Liver (tissue), 9 donors: ENCODE results near the gene EIF2AK2. TPM values are rescaled to one million over a fixed set of nuclear protein-coding genes. Genes with fewer than 3 reads are reported as not detected.

Source experiments
- DNase-seq: peaks from one replicate; pipeline ENCODE4 v3.0.0-alpha.2; 2017; ENCODE audit warnings: low spot score
- H3K27ac ChIP-seq, 2 donors: one replicate each; pipeline ENCODE4 v1.7.0; 2013; ENCODE audit warnings: inconsistent platforms in 2 of 2, low read length in 2 of 2, control low read depth in 1 of 2, low read depth in 1 of 2, mild to moderate bottlenecking in 1 of 2
- H3K27me3 ChIP-seq, 4 donors: one replicate each; pipeline versions ENCODE4 v1.6.1 to v1.7.0; 2013; ENCODE audit warnings: low read length in 3 of 4, inconsistent platforms in 1 of 4, mild to moderate bottlenecking in 1 of 4, moderate library complexity in 1 of 4; ENCODE audit not compliant: control insufficient read depth in 4 of 4, insufficient read depth in 4 of 4
- H3K36me3 ChIP-seq, 4 donors: one replicate each; pipeline versions ENCODE4 v1.6.1 to v1.7.0; 2013; ENCODE audit warnings: low read length in 3 of 4, mild to moderate bottlenecking in 3 of 4, low read depth in 1 of 4, moderate library complexity in 1 of 4; ENCODE audit not compliant: control insufficient read depth in 4 of 4, insufficient read depth in 3 of 4
- H3K4me1 ChIP-seq, 4 donors: one replicate each; pipeline versions ENCODE4 v1.6.1 to v1.7.0; 2013; ENCODE audit warnings: low read length in 3 of 4, mild to moderate bottlenecking in 3 of 4, moderate library complexity in 1 of 4; ENCODE audit not compliant: control insufficient read depth in 4 of 4, insufficient read depth in 4 of 4
- H3K4me3 ChIP-seq, 3 donors: one replicate each; pipeline versions ENCODE4 v1.6.1 to v1.7.0; 2013; ENCODE audit warnings: low read length in 3 of 3, control low read depth in 1 of 3, low read depth in 1 of 3, mild to moderate bottlenecking in 1 of 3
- H3K9ac ChIP-seq, 2 donors: one replicate each; pipeline ENCODE4 v1.7.0; 2013; ENCODE audit warnings: low read length in 2 of 2, mild to moderate bottlenecking in 2 of 2, moderate library complexity in 2 of 2, control low read depth in 1 of 2, low read depth in 1 of 2
- H3K9me3 ChIP-seq, 4 donors: one replicate each; pipeline versions ENCODE4 v1.6.1 to v1.7.0; 2013; ENCODE audit warnings: low read length in 3 of 4; ENCODE audit not compliant: control insufficient read depth in 4 of 4
- EGR1 ChIP-seq, 2 donors: IDR thresholded peaks; 2 replicates each; pipeline ENCODE4 v1.6.1; 2016 to 2018; ENCODE audit warnings: antibody characterized with exemption in 2 of 2, low read depth in 2 of 2
- FOXA1 ChIP-seq: IDR thresholded peaks from 2 replicates; pipeline ENCODE4 v1.6.1; 2016; ENCODE audit warnings: antibody characterized with exemption
- FOXA2 ChIP-seq: IDR thresholded peaks from 2 replicates; pipeline ENCODE4 v1.6.1; 2016; ENCODE audit warnings: antibody characterized with exemption
- GABPA ChIP-seq, 2 donors: IDR thresholded peaks in 1 of 2; conservative IDR thresholded peaks in 1 of 2; 2 replicates each; pipeline ENCODE4 v1.6.1; 2016; ENCODE audit warnings: antibody characterized with exemption in 2 of 2, mild to moderate bottlenecking in 1 of 2, moderate library complexity in 1 of 2
- HNF4A ChIP-seq, 2 donors: conservative IDR thresholded peaks; 2 replicates each; pipeline ENCODE4 v1.6.1; 2016; ENCODE audit warnings: antibody characterized with exemption in 2 of 2, mild to moderate bottlenecking in 2 of 2
- HNF4G ChIP-seq: IDR thresholded peaks from 2 replicates; pipeline ENCODE4 v1.6.1; 2016; ENCODE audit warnings: antibody characterized with exemption
- JUND ChIP-seq, 2 donors: IDR thresholded peaks; 2 replicates each; pipeline ENCODE4 v1.6.1; 2016; ENCODE audit warnings: antibody characterized with exemption in 2 of 2
- NR2F2 ChIP-seq: IDR thresholded peaks from 2 replicates; pipeline ENCODE4 v1.6.1; 2016; ENCODE audit warnings: antibody characterized with exemption
- RAD21 ChIP-seq, 2 donors: IDR thresholded peaks; 2 replicates each; pipeline ENCODE4 v1.6.1; 2016; ENCODE audit warnings: antibody characterized with exemption in 2 of 2, mild to moderate bottlenecking in 2 of 2
- RXRA ChIP-seq, 2 donors: IDR thresholded peaks; 2 replicates each; pipeline ENCODE4 v1.6.1; 2017 to 2018; ENCODE audit warnings: antibody characterized with exemption in 2 of 2, mild to moderate bottlenecking in 1 of 2
- SP1 ChIP-seq: IDR thresholded peaks from 2 replicates; pipeline ENCODE4 v1.6.1; 2018; ENCODE audit warnings: antibody characterized with exemption, mild to moderate bottlenecking
- TAF1 ChIP-seq: conservative IDR thresholded peaks from 2 replicates; pipeline ENCODE4 v1.6.1; 2016; ENCODE audit warnings: antibody characterized with exemption, mild to moderate bottlenecking
- YY1 ChIP-seq: IDR thresholded peaks from 2 replicates; pipeline ENCODE4 v1.6.1; 2016; ENCODE audit warnings: antibody characterized with exemption, mild to moderate bottlenecking
- WGBS: extraction: QIAGEN DNeasy Blood & Tissue Kit; methylation state at CpG from one replicate; pipeline ENCODE4 v1.1.7; 2013; 5-methylcytosine and 5-hydroxymethylcytosine counted together
- polyA plus RNA-seq, 2 donors: library from polyadenylated mRNA; stranded (reverse) in 1 of 2; unstranded in 1 of 2; fragments of 200-250 nt in 1 of 2; fragments of >200 nt in 1 of 2; fragmentation: Nextera tagmentation in 1 of 2; extraction: Ambion mirVana in 1 of 2; gene quantifications; one replicate each; pipeline versions ENCODE4 v1.2.1 to v1.2.3, GENCODE V29; 2013 to 2015
- total RNA-seq, 2 donors: library from RNA; depleted of rRNA; stranded (reverse); fragments of >200 nt; gene quantifications; one replicate each; pipeline ENCODE4 v1.2.3, GENCODE V29; 2014
- TF ChIP-seq, protein P1 (sequence below): IDR thresholded peaks from 2 replicates; pipeline ENCODE4 v1.6.1; 2016; ENCODE audit warnings: antibody characterized with exemption
- TF ChIP-seq, protein P2 (sequence below): fragments of 150-350 bp; IDR thresholded peaks from 2 replicates; pipeline ENCODE4 v1.5.1; 2017; ENCODE audit warnings: improper control_type of control experiment, low read depth, low read length; ENCODE audit not compliant: missing input control
- TF ChIP-seq, protein P3 (sequence below): IDR thresholded peaks from 2 replicates; pipeline ENCODE4 v1.6.1; 2016; ENCODE audit warnings: antibody characterized with exemption, mild to moderate bottlenecking
- TF ChIP-seq, protein P4 (sequence below): IDR thresholded peaks from 2 replicates; pipeline ENCODE4 v1.6.1; 2016; ENCODE audit warnings: antibody characterized with exemption
- TF ChIP-seq, protein P5 (sequence below): IDR thresholded peaks from 2 replicates; pipeline ENCODE4 v1.6.1; 2016; ENCODE audit warnings: antibody characterized with exemption
- donor health status: healthy.
- donor health status: healthy.
- donor health status: healthy.
- donor health status: healthy.
- donor health status: healthy.

The EIF2AK2 gene
- total and polyA plus RNA-seq, 4 donors: 4.4 to 20.0 (median 13.2) TPM

DNA sequence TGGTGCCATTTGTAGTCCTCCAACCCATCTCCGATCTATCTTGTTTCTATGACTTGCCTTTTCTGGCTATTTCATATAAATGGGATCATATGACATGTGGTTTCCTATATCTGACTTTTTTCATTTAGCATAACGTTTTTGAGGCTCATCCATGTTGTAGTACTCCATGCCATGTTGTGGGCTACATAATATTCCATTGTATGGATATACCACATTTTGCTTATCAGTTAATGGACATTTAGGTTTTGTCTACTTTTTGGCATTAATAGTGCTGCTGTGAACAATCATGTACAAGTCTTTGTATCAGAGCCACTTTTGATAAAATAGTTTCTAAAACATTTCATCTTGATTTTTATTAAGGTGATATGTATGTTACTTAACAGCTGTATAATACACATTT lies 46.9 kb upstream of the EIF2AK2 start:
- Histone ChIP-seq H3K27ac (no peak overlapping the region), H3K9me3 (peaks cover 4 to 14% (median 7%) of the 10 kb centered on the region in 4 donors), H3K36me3 (peaks cover 3 to 59% (median 40%) of the 10 kb centered on the region in 4 donors), H3K4me1 (peaks cover 0 to 2% (median 0%) of the 10 kb centered on the region in 4 donors), H3K9ac (no peak overlapping the region), H3K27me3 (no peaks in the 10 kb centered on the region), H3K4me3 (no peak overlapping the region)
- TF ChIP-seq HNF4G (no peak), HNF4A (conservative IDR thresholded peaks at IDR 0.05) (no peak), RXRA (IDR thresholded peaks at IDR 0.05) (no peak), GABPA (IDR thresholded peaks at IDR 0.05 in 1 of 2, conservative IDR thresholded peaks at IDR 0.05 in 1 of 2) (no peak), FOXA1 (no peak), JUND (IDR thresholded peaks at IDR 0.05) (no peak)
- TF ChIP-seq, protein P1, sequence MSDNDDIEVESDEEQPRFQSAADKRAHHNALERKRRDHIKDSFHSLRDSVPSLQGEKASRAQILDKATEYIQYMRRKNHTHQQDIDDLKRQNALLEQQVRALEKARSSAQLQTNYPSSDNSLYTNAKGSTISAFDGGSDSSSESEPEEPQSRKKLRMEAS: no peak
- WGBS: 93% methylated on average over 2 of the region's 2 CpGs
- no peak for DNase-seq

DNA sequence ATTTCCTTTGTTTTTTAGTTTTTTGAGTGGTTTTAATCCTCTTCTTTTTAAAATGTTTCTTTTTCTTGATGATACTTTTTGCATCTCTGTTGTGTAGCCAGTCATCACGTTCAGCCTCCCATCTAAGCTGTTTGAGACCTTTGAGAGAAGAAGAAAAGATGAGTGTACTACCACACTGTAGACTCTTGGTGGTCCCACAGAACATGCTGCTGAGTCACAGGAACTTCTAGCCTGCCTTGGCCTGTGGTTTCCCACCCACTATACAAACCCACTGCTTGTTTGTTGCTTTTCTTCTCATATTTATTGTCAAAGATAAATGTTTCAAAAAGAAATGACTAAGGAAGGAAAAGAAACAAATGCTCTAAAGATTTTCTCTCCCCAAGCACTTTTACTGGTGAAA lies 45.0 kb upstream of the EIF2AK2 start:
- Histone ChIP-seq H3K36me3 (peaks cover 3 to 42% (median 34%) of the 10 kb centered on the region in 4 donors), H3K9ac (no peak overlapping the region), H3K9me3 (peaks cover 2 to 7% (median 6%) of the 10 kb centered on the region in 4 donors), H3K27ac (no peak overlapping the region), H3K4me3 (no peak overlapping the region), H3K4me1 (peaks cover 0 to 8% (median 4%) of the 10 kb centered on the region in 4 donors), H3K27me3 (no peaks in the 10 kb centered on the region)
- WGBS: 90% methylated on average over 1 of the region's 1 CpG
- no peak for DNase-seq
- TF ChIP-seq RXRA (IDR thresholded peaks at IDR 0.05): no peak
- no peak for TF ChIP-seq JUND (IDR thresholded peaks at IDR 0.05)
- TF ChIP-seq, protein P1: no peak
- TF ChIP-seq, protein P2, sequence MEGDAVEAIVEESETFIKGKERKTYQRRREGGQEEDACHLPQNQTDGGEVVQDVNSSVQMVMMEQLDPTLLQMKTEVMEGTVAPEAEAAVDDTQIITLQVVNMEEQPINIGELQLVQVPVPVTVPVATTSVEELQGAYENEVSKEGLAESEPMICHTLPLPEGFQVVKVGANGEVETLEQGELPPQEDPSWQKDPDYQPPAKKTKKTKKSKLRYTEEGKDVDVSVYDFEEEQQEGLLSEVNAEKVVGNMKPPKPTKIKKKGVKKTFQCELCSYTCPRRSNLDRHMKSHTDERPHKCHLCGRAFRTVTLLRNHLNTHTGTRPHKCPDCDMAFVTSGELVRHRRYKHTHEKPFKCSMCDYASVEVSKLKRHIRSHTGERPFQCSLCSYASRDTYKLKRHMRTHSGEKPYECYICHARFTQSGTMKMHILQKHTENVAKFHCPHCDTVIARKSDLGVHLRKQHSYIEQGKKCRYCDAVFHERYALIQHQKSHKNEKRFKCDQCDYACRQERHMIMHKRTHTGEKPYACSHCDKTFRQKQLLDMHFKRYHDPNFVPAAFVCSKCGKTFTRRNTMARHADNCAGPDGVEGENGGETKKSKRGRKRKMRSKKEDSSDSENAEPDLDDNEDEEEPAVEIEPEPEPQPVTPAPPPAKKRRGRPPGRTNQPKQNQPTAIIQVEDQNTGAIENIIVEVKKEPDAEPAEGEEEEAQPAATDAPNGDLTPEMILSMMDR: no peak
- no peak for TF ChIP-seq FOXA1
- no peak for TF ChIP-seq SP1
- TF ChIP-seq GABPA (IDR thresholded peaks at IDR 0.05 in 1 of 2, conservative IDR thresholded peaks at IDR 0.05 in 1 of 2): no peak
- no peak for TF ChIP-seq EGR1 (IDR thresholded peaks at IDR 0.05; ENCODE audit: low read depth in 2 of 2)
- TF ChIP-seq, protein P3, sequence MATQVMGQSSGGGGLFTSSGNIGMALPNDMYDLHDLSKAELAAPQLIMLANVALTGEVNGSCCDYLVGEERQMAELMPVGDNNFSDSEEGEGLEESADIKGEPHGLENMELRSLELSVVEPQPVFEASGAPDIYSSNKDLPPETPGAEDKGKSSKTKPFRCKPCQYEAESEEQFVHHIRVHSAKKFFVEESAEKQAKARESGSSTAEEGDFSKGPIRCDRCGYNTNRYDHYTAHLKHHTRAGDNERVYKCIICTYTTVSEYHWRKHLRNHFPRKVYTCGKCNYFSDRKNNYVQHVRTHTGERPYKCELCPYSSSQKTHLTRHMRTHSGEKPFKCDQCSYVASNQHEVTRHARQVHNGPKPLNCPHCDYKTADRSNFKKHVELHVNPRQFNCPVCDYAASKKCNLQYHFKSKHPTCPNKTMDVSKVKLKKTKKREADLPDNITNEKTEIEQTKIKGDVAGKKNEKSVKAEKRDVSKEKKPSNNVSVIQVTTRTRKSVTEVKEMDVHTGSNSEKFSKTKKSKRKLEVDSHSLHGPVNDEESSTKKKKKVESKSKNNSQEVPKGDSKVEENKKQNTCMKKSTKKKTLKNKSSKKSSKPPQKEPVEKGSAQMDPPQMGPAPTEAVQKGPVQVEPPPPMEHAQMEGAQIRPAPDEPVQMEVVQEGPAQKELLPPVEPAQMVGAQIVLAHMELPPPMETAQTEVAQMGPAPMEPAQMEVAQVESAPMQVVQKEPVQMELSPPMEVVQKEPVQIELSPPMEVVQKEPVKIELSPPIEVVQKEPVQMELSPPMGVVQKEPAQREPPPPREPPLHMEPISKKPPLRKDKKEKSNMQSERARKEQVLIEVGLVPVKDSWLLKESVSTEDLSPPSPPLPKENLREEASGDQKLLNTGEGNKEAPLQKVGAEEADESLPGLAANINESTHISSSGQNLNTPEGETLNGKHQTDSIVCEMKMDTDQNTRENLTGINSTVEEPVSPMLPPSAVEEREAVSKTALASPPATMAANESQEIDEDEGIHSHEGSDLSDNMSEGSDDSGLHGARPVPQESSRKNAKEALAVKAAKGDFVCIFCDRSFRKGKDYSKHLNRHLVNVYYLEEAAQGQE: no peak
- TF ChIP-seq, protein P4, sequence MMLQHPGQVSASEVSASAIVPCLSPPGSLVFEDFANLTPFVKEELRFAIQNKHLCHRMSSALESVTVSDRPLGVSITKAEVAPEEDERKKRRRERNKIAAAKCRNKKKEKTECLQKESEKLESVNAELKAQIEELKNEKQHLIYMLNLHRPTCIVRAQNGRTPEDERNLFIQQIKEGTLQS: no peak
- TF ChIP-seq HNF4A (conservative IDR thresholded peaks at IDR 0.05): no peak
- no peak for TF ChIP-seq YY1
- TF ChIP-seq RAD21 (IDR thresholded peaks at IDR 0.05): no peak
- TF ChIP-seq, protein P5, sequence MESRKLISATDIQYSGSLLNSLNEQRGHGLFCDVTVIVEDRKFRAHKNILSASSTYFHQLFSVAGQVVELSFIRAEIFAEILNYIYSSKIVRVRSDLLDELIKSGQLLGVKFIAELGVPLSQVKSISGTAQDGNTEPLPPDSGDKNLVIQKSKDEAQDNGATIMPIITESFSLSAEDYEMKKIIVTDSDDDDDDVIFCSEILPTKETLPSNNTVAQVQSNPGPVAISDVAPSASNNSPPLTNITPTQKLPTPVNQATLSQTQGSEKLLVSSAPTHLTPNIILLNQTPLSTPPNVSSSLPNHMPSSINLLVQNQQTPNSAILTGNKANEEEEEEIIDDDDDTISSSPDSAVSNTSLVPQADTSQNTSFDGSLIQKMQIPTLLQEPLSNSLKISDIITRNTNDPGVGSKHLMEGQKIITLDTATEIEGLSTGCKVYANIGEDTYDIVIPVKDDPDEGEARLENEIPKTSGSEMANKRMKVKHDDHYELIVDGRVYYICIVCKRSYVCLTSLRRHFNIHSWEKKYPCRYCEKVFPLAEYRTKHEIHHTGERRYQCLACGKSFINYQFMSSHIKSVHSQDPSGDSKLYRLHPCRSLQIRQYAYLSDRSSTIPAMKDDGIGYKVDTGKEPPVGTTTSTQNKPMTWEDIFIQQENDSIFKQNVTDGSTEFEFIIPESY: no peak
- no peak for TF ChIP-seq FOXA2
- no peak for TF ChIP-seq NR2F2
- no peak for TF ChIP-seq HNF4G
- no peak for TF ChIP-seq TAF1
